ENCODE results near the gene KRT31.
"Not testable (repeated sequence)": the region's sequence is repeated elsewhere in the genome, so short reads cannot be mapped to it uniquely, and the experiment has no call there.

GRCh38 chr17:41346421-41346820 lies 51.0 kb downstream of the KRT31 start:
- not testable (repeated sequence) for TF ChIP-seq CTCF (IDR thresholded peaks at IDR 0.05; ENCODE audit: poor library complexity, severe bottlenecking); EZH2 (IDR thresholded peaks at IDR 0.05; ENCODE audit: borderline replicate concordance, insufficient read depth, low read length, poor library complexity, severe bottlenecking); POLR2AphosphoS5 (IDR thresholded peaks at IDR 0.05); EP300 (conservative IDR thresholded peaks at IDR 0.05; ENCODE audit: poor library complexity, severe bottlenecking); REST (IDR thresholded peaks at IDR 0.05; ENCODE audit: borderline replicate concordance); MXI1 (conservative IDR thresholded peaks at IDR 0.05; ENCODE audit: poor library complexity, severe bottlenecking); SMC3 (conservative IDR thresholded peaks at IDR 0.05; ENCODE audit: poor library complexity); RAD21 (conservative IDR thresholded peaks at IDR 0.05)

Data from neural cell (in vitro differentiated cells).